Mesenchymal stem cell (in vitro differentiated cells and primary cell): Measurements from ENCODE around the gene GEMIN5.

Experiments
- DNase-seq: peaks from one replicate; pipeline ENCODE4 v3.0.0-alpha.2; 2013
- H2AFZ ChIP-seq: one replicate; pipeline ENCODE4 v1.6.1; 2013; ENCODE audit warnings: low read depth, mild to moderate bottlenecking, control low read depth, inconsistent platforms, low read length, moderate library complexity
- H2AK5ac ChIP-seq: 2 replicates; pipeline ENCODE4 v1.6.1; 2013; ENCODE audit warnings: low read length, moderate library complexity, mild to moderate bottlenecking, inconsistent platforms; ENCODE audit not compliant: severe bottlenecking
- H2BK120ac ChIP-seq: one replicate; pipeline ENCODE4 v1.6.1; 2013; ENCODE audit warnings: low read depth, mild to moderate bottlenecking, inconsistent platforms, low read length, moderate library complexity
- H2BK12ac ChIP-seq, 2 experiments: one replicate each; pipeline ENCODE4 v1.6.1; 2013; ENCODE audit warnings: inconsistent platforms in 2 of 2, low read length in 2 of 2, mild to moderate bottlenecking in 2 of 2, moderate library complexity in 2 of 2, control low read depth in 1 of 2
- H2BK15ac ChIP-seq: one replicate; pipeline ENCODE4 v1.6.1; 2013; ENCODE audit warnings: mild to moderate bottlenecking, low read depth, inconsistent platforms; ENCODE audit not compliant: poor library complexity, severe bottlenecking
- H2BK5ac ChIP-seq: 2 replicates; pipeline ENCODE4 v1.6.1; 2013; ENCODE audit warnings: low read depth, mild to moderate bottlenecking, low read length, control low read depth, inconsistent platforms; ENCODE audit not compliant: poor library complexity, severe bottlenecking
- H3K14ac ChIP-seq, 2 experiments: one replicate each; pipeline ENCODE4 v1.6.1; 2013; ENCODE audit warnings: inconsistent platforms in 2 of 2, low read length in 2 of 2, control low read depth in 1 of 2, mild to moderate bottlenecking in 1 of 2, moderate library complexity in 1 of 2
- H3K18ac ChIP-seq, 2 experiments: one replicate each; pipeline ENCODE4 v1.6.1; 2013; ENCODE audit warnings: inconsistent platforms in 2 of 2, low read length in 2 of 2, control low read depth in 1 of 2, low read depth in 1 of 2, mild to moderate bottlenecking in 1 of 2
- H3K23ac ChIP-seq, 2 experiments: one replicate each; pipeline ENCODE4 v1.6.1; 2013; ENCODE audit warnings: inconsistent platforms in 2 of 2, low read length in 2 of 2, mild to moderate bottlenecking in 2 of 2, moderate library complexity in 2 of 2, control low read depth in 1 of 2
- H3K27ac ChIP-seq: 2 replicates; pipeline ENCODE4 v1.5.1; 2013; ENCODE audit warnings: mild to moderate bottlenecking, moderate library complexity, low read length, control low read depth, inconsistent platforms; ENCODE audit not compliant: poor library complexity, severe bottlenecking
- H3K27me3 ChIP-seq, 2 experiments: 2 replicates each; pipeline versions ENCODE4 v1.6.1 to v1.7.0; 2013; ENCODE audit warnings: low read length in 2 of 2, mild to moderate bottlenecking in 2 of 2, moderate library complexity in 2 of 2, control low read depth in 1 of 2, inconsistent platforms in 1 of 2; ENCODE audit not compliant: control insufficient read depth in 1 of 2, insufficient read depth in 1 of 2
- H3K36me3 ChIP-seq, 2 experiments: 2 replicates each; pipeline versions ENCODE4 v1.6.1 to v1.7.0; 2013; ENCODE audit warnings: low read length in 2 of 2, control low read depth in 1 of 2, inconsistent platforms in 1 of 2, low read depth in 1 of 2, mild to moderate bottlenecking in 1 of 2; ENCODE audit not compliant: insufficient read depth in 2 of 2, control insufficient read depth in 1 of 2
- H3K4ac ChIP-seq, 2 experiments: one replicate each; pipeline ENCODE4 v1.6.1; 2013; ENCODE audit warnings: inconsistent platforms in 2 of 2, low read length in 2 of 2, mild to moderate bottlenecking in 2 of 2, moderate library complexity in 2 of 2, control low read depth in 1 of 2, low read depth in 1 of 2
- H3K4me1 ChIP-seq: 2 replicates; pipeline ENCODE4 v1.6.1; 2013; ENCODE audit warnings: low read depth, low read length, control low read depth; ENCODE audit not compliant: control insufficient read depth, insufficient read depth
- H3K4me2 ChIP-seq: 2 replicates; pipeline ENCODE4 v1.6.1; 2013; ENCODE audit warnings: low read length, mild to moderate bottlenecking, inconsistent platforms; ENCODE audit not compliant: poor library complexity, severe bottlenecking
- H3K4me3 ChIP-seq, 2 experiments: 2 replicates each; pipeline versions ENCODE4 v1.5.1 to v1.7.0; 2013; ENCODE audit warnings: low read length in 2 of 2, mild to moderate bottlenecking in 2 of 2, control low read depth in 1 of 2, low read depth in 1 of 2; ENCODE audit not compliant: insufficient read depth in 1 of 2
- H3K79me1 ChIP-seq: replicated peaks from 2 replicates; pipeline ENCODE4 v1.6.1; 2013; ENCODE audit warnings: mild to moderate bottlenecking, control low read depth, low read length, inconsistent platforms; ENCODE audit not compliant: poor library complexity, severe bottlenecking
- H3K9ac ChIP-seq: 2 replicates; pipeline ENCODE4 v1.7.0; 2013; ENCODE audit warnings: mild to moderate bottlenecking, low read length, moderate library complexity
- H3K9me3 ChIP-seq: 2 replicates; pipeline ENCODE4 v1.7.0; 2013; ENCODE audit warnings: mild to moderate bottlenecking, low read length; ENCODE audit not compliant: control insufficient read depth
- H4K8ac ChIP-seq: one replicate; pipeline ENCODE4 v1.6.1; 2013; ENCODE audit warnings: inconsistent platforms, mild to moderate bottlenecking, low read length, moderate library complexity
- H4K91ac ChIP-seq: one replicate; pipeline ENCODE4 v1.6.1; 2013; ENCODE audit warnings: mild to moderate bottlenecking, low read length, inconsistent platforms
- WGBS: methylation state at CpG from one replicate; pipeline ENCODE4 v1.1.7; 2013; ENCODE audit warnings: mixed read lengths; 5-methylcytosine and 5-hydroxymethylcytosine counted together

Gene GEMIN5

GRCh38 chr5:154860765-154861164 is 77.2 kb downstream of the GEMIN5 start:
- H3K4me1 ChIP-seq = peaks cover 8% of the 10 kb centered on the region
- peaks cover 10 to 26% of the 10 kb centered on the region in 2 experiments for H3K36me3 ChIP-seq
- H3K27ac ChIP-seq = peak overlapping the region; percentile 71
- H3K18ac ChIP-seq = no peak overlapping the region
- no peak overlapping the region for H2BK5ac ChIP-seq
- no peak overlapping the region for H4K91ac ChIP-seq
- H3K9ac ChIP-seq = peak overlapping the region; percentile 98
- no peak overlapping the region for H3K23ac ChIP-seq
- no peak overlapping the region for H2AK5ac ChIP-seq
- no peak overlapping the region for H2BK15ac ChIP-seq
- H3K27me3 ChIP-seq = no peaks in the 10 kb centered on the region
- H3K4me2 ChIP-seq = peak overlapping the region; percentile 95
- H4K8ac ChIP-seq = no peak overlapping the region
- H2BK120ac ChIP-seq = no peak overlapping the region
- peak overlapping the region in 1 of 2 experiments; percentile 89 for H3K4me3 ChIP-seq
- no peaks in the 10 kb centered on the region for H3K9me3 ChIP-seq
- DNase-seq = no peak
- H3K79me1 ChIP-seq = peaks cover 5% of the 10 kb centered on the region
- no peak overlapping the region for H3K4ac ChIP-seq
- no peak overlapping the region for H3K14ac ChIP-seq
- H2BK12ac ChIP-seq = no peak overlapping the region
- H2AFZ ChIP-seq = no peak overlapping the region
- 97% methylated on average over 3 of the region's 4 CpGs for WGBS

GRCh38 chr5:154860123-154860522 is 77.9 kb downstream of the GEMIN5 start:
- no peak overlapping the region for H2BK5ac ChIP-seq
- H2AFZ ChIP-seq = no peak overlapping the region
- H4K91ac ChIP-seq = no peak overlapping the region
- no peak overlapping the region for H4K8ac ChIP-seq
- peak overlapping the region; percentile 64 for H2AK5ac ChIP-seq
- H3K27me3 ChIP-seq = no peaks in the 10 kb centered on the region
- H3K9ac ChIP-seq = peak overlapping the region; percentile 98
- H3K4me1 ChIP-seq = peaks cover 8% of the 10 kb centered on the region
- H3K9me3 ChIP-seq = no peaks in the 10 kb centered on the region
- H3K4me3 ChIP-seq = peak overlapping the region; percentile 31 to 89
- H3K4ac ChIP-seq = no peak overlapping the region
- peaks cover 10 to 19% of the 10 kb centered on the region in 2 experiments for H3K36me3 ChIP-seq
- no peak overlapping the region for H2BK120ac ChIP-seq
- H3K27ac ChIP-seq = peak overlapping the region; percentile 71
- no peak overlapping the region for H2BK15ac ChIP-seq
- H3K79me1 ChIP-seq = peaks cover 3% of the 10 kb centered on the region
- H3K18ac ChIP-seq = peak overlapping the region in 1 of 2 experiments; percentile 77
- H3K14ac ChIP-seq = no peak overlapping the region
- no peak overlapping the region for H3K23ac ChIP-seq
- DNase-seq = peak; percentile 77
- 29% methylated on average over 5 of the region's 5 CpGs for WGBS
- peak overlapping the region; percentile 95 for H3K4me2 ChIP-seq
- no peak overlapping the region for H2BK12ac ChIP-seq

GRCh38 chr5:154858972-154859871 is 78.8 kb downstream of the GEMIN5 start:
- H2BK15ac ChIP-seq = no peak overlapping the region
- H3K4me1 ChIP-seq = peaks cover 8% of the 10 kb centered on the region
- H2BK120ac ChIP-seq = no peak overlapping the region
- H2BK5ac ChIP-seq = no peak overlapping the region
- no peaks in the 10 kb centered on the region for H3K9me3 ChIP-seq
- H3K18ac ChIP-seq = no peak overlapping the region
- H3K27ac ChIP-seq = peak overlapping the region; percentile 73
- no peaks in the 10 kb centered on the region for H3K79me1 ChIP-seq
- H2AK5ac ChIP-seq = no peak overlapping the region
- H4K91ac ChIP-seq = no peak overlapping the region
- peaks cover 7 to 11% of the 10 kb centered on the region in 2 experiments for H3K36me3 ChIP-seq
- peak; percentile 46 for DNase-seq
- H3K14ac ChIP-seq = no peak overlapping the region
- H3K23ac ChIP-seq = no peak overlapping the region
- no peaks in the 10 kb centered on the region for H3K27me3 ChIP-seq
- no peak overlapping the region for H4K8ac ChIP-seq
- H2AFZ ChIP-seq = no peak overlapping the region
- peak overlapping the region; percentile 98 for H3K9ac ChIP-seq
- 8% methylated on average over 22 of the region's 26 CpGs for WGBS
- H3K4ac ChIP-seq = peak overlapping the region in 1 of 2 experiments; percentile 54
- H2BK12ac ChIP-seq = no peak overlapping the region
- peak overlapping the region; percentile 95 for H3K4me2 ChIP-seq
- H3K4me3 ChIP-seq = peak overlapping the region; percentile 88 to 89

- Histone ChIP-seq H3K9ac (peak within 1 kb of the TSS; percentile 98), H2AFZ (peak within 1 kb of the TSS; percentile 86), H3K23ac (peak within 1 kb of the TSS in 1 of 2 experiments; percentile 83), H4K91ac (peak within 1 kb of the TSS; percentile 91), H2BK5ac (peak within 1 kb of the TSS; percentile 98), H2BK15ac (peak within 1 kb of the TSS; percentile 95), H3K4me1 (peaks cover 8% of the 10 kb centered on the region), H3K27ac (peak within 1 kb of the TSS; percentile 100), H3K36me3 (peaks cover 3 to 5% of the 10 kb centered on the region in 2 experiments), H3K18ac (peak within 1 kb of the TSS; percentile 95 to 96), H2AK5ac (no peak within 1 kb of the TSS), H4K8ac (peak within 1 kb of the TSS; percentile 98), H3K79me1 (no peaks in the 10 kb centered on the region), H3K14ac (peak within 1 kb of the TSS in 1 of 2 experiments; percentile 96), H3K4me3 (peak within 1 kb of the TSS; percentile 88 to 89), H3K4me2 (peak within 1 kb of the TSS; percentile 98), H2BK12ac (peak within 1 kb of the TSS in 1 of 2 experiments; percentile 29), H3K9me3 (no peaks in the 10 kb centered on the region), H3K27me3 (no peaks in the 10 kb centered on the region), H3K4ac (peak within 1 kb of the TSS; percentile 57 to 96), H2BK120ac (peak within 1 kb of the TSS; percentile 93)
- under 1% methylated on average over 52 of the region's 65 CpGs for WGBS
- peak; percentile 97 for DNase-seq
Measured at GRCh38 chr5:154858297-154858971, 79.6 kb downstream of the GEMIN5 start, which contains the start of gene CNOT8. CNOT8 (plus strand) TSS chr5:154858627; CDS start chr5:154863279, 4,652 bp downstream.
